Endothelial cell of umbilical vein (primary cell): Measurements from ENCODE around the gene BZW2. TPM values are rescaled to one million over a fixed set of nuclear protein-coding genes. Genes with fewer than 3 reads are reported as not detected.

ENCODE experiments used
- BruUV-seq: library from RNA; stranded (reverse); fragments of 400-500 nt; replicated peaks from 2 replicates; lab custom pipeline; 2021; lab: Mats Ljungman, UMichigan
- CTCF ChIA-PET: fragments of 300-600, 350-600 bp; sonication (Branson Sonifier 250); formaldehyde crosslinking; loops from one replicate; lab custom pipeline; 2021; ENCODE audit warnings: antibody characterized with exemption, inconsistent platforms; lab: Charles Lee
- POLR2A ChIA-PET: fragments of 300-600, 350-600 bp; sonication (Branson Sonifier 250); formaldehyde crosslinking; loops from one replicate; lab custom pipeline; 2021; ENCODE audit warnings: antibody characterized with exemption, inconsistent platforms; lab: Charles Lee
- DNase-seq: peaks from one replicate; pipeline ENCODE4 v3.0.0-alpha.2; 2011; ENCODE audit warnings: low read depth, low spot score
- FAIRE-seq: peaks from 2 replicates; lab custom pipeline; 2011; peaks lifted over from hg19 to GRCh38; lab: Jason Lieb, UNC
- H2AFZ ChIP-seq: 2 replicates; pipeline ENCODE4 v1.6.0; 2012; ENCODE audit warnings: low read depth, low read length, control low read depth, inconsistent platforms
- H3K27ac ChIP-seq: 2 replicates; pipeline ENCODE4 v1.5.1; 2011; ENCODE audit warnings: low read depth, mild to moderate bottlenecking, control low read depth, low read length, moderate library complexity; ENCODE audit not compliant: insufficient read depth
- H3K27me3 ChIP-seq, 2 experiments: 2 replicates each; pipeline versions ENCODE4 v1.6.0 to v1.6.1; 2011; ENCODE audit warnings: low read length in 2 of 2, mixed read lengths in 1 of 2; ENCODE audit not compliant: control insufficient read depth in 2 of 2, insufficient read depth in 2 of 2
- H3K36me3 ChIP-seq, 2 experiments: 2 replicates in 1 of 2; 3 replicates in 1 of 2; pipeline ENCODE4 v1.5.1; 2011; ENCODE audit warnings: low read length in 2 of 2, mild to moderate bottlenecking in 1 of 2, moderate library complexity in 1 of 2; ENCODE audit not compliant: control insufficient read depth in 2 of 2, insufficient read depth in 2 of 2; ENCODE audit errors: extremely low read depth in 1 of 2
- H3K4me1 ChIP-seq: 3 replicates; pipeline ENCODE4 v1.5.1; 2011; ENCODE audit warnings: mild to moderate bottlenecking, low read length; ENCODE audit not compliant: control insufficient read depth, insufficient read depth; ENCODE audit errors: extremely low read depth
- H3K4me2 ChIP-seq: 2 replicates; pipeline ENCODE4 v1.6.1; 2011; ENCODE audit warnings: low read length, control low read depth, mixed read lengths; ENCODE audit not compliant: insufficient read depth
- H3K4me3 ChIP-seq, 3 experiments: fragments of 200-600 bp in 1 of 3; sonication (generic), shearing (Covaris generic) in 1 of 3; replicated peaks in 1 of 3; 2 replicates each; pipeline ENCODE4 v1.5.1; 2011 to 2016; ENCODE audit warnings: control low read depth in 3 of 3, low read length in 3 of 3, mild to moderate bottlenecking in 2 of 3, inconsistent platforms in 1 of 3, low read depth in 1 of 3, moderate library complexity in 1 of 3; ENCODE audit not compliant: insufficient read depth in 1 of 3
- H3K79me2 ChIP-seq: 2 replicates; pipeline ENCODE4 v1.6.0; 2012; ENCODE audit warnings: low read length, inconsistent platforms; ENCODE audit not compliant: control insufficient read depth, insufficient read depth
- H3K9ac ChIP-seq: replicated peaks from 2 replicates; pipeline ENCODE3; 2011; ENCODE audit warnings: low read length, control low read depth; ENCODE audit not compliant: insufficient read depth; ENCODE audit errors: extremely low read depth
- H3K9me1 ChIP-seq: replicated peaks from 3 replicates; pipeline ENCODE4 v1.6.0; 2011; ENCODE audit warnings: mild to moderate bottlenecking, low read length; ENCODE audit not compliant: control insufficient read depth, insufficient read depth; ENCODE audit errors: extremely low read depth
- H3K9me3 ChIP-seq: replicated peaks from 2 replicates; pipeline ENCODE4 v1.5.1; 2012; ENCODE audit warnings: low read length, inconsistent platforms; ENCODE audit not compliant: control insufficient read depth, insufficient read depth
- H4K20me1 ChIP-seq: replicated peaks from 2 replicates; pipeline ENCODE3; 2011; ENCODE audit warnings: mild to moderate bottlenecking, low read length; ENCODE audit not compliant: control insufficient read depth, insufficient read depth; ENCODE audit errors: extremely low read depth
- EZH2 ChIP-seq: IDR thresholded peaks from 2 replicates; pipeline ENCODE4 v1.6.1; 2012; ENCODE audit warnings: borderline replicate concordance, low read depth, mild to moderate bottlenecking, moderate library complexity, low read length, inconsistent platforms; ENCODE audit not compliant: severe bottlenecking
- FOS ChIP-seq: IDR thresholded peaks from 2 replicates; pipeline ENCODE4 v1.6.1; 2011; ENCODE audit warnings: mild to moderate bottlenecking, low read length, moderate library complexity, borderline replicate concordance; ENCODE audit not compliant: insufficient read depth
- GATA2 ChIP-seq: IDR thresholded peaks from 2 replicates; pipeline ENCODE4 v1.7.0; 2011; ENCODE audit warnings: low read depth, mild to moderate bottlenecking, moderate library complexity, mixed read lengths, low read length; ENCODE audit not compliant: insufficient read length, insufficient read depth
- JUN ChIP-seq: IDR thresholded peaks from 2 replicates; pipeline ENCODE4 v1.6.1; 2011; ENCODE audit warnings: borderline replicate concordance, low read depth; ENCODE audit not compliant: insufficient read length, insufficient read depth
- MYC ChIP-seq: IDR thresholded peaks from one replicate; pipeline ENCODE4 v1.6.1; 2011; ENCODE audit warnings: mild to moderate bottlenecking, low read depth, low read length
- POLR2A ChIP-seq: IDR thresholded peaks from 2 replicates; pipeline ENCODE4 v1.6.1; 2012; ENCODE audit warnings: low read depth, mild to moderate bottlenecking, control low read depth, low read length
- POLR2AphosphoS5 ChIP-seq: IDR thresholded peaks from 2 replicates; pipeline ENCODE4 v1.6.1; 2012; ENCODE audit warnings: low read depth, mild to moderate bottlenecking, control low read depth, low read length, moderate library complexity; ENCODE audit not compliant: insufficient read depth
- dilution Hi-C: fragments of 300-500 bp; cut with MboI; formaldehyde crosslinking; loops from one replicate; pipeline ENCODE4 v1.15.0; 2019; ENCODE audit warnings: low sequenced_read_pairs; ENCODE audit not compliant: extremely low pct_ligation_motif_present
- intact Hi-C: fragments of 100-400 bp; cut with micrococcal nuclease; formaldehyde crosslinking; loops from one replicate; pipeline ENCODE4 v1.10.0; 2022
- polyA plus RNA-seq, 4 experiments: library from polyadenylated mRNA; depleted of rRNA in 3 of 4; stranded (reverse) in 3 of 4; unstranded in 1 of 4; fragments of >200 nt; gene quantifications; 2 replicates each; pipeline versions ENCODE4 v1.2.1 to v1.2.3, GENCODE V29; 2011 to 2012; ENCODE audit warnings: missing spikeins in 1 of 4
- total RNA-seq: library from RNA; stranded (reverse); gene quantifications from 2 replicates; pipeline ENCODE4 v1.2.3, GENCODE V29; 2021
- TF ChIP-seq, protein P1 (sequence below), 2 donors: IDR thresholded peaks; 1 replicate in 1 of 2; 2 replicates in 1 of 2; pipeline ENCODE4 v1.5.1; 2011; ENCODE audit warnings: low read length in 2 of 2, mild to moderate bottlenecking in 2 of 2, moderate library complexity in 2 of 2, control low read depth in 1 of 2, inconsistent platforms in 1 of 2, low read depth in 1 of 2; ENCODE audit not compliant: insufficient read depth in 1 of 2; ENCODE audit errors: extremely low read depth in 1 of 2
- TF ChIP-seq, protein P2 (sequence below): IDR thresholded peaks from 2 replicates; pipeline ENCODE4 v1.6.1; 2011; ENCODE audit not compliant: insufficient read depth, insufficient read length

The BZW2 gene
- total and polyA plus RNA-seq, 2 donors (not counting 3 experiments of a cell fraction or from before 2014, with no cell fraction given): 39.7 to 106 TPM

GRCh38 chr7:16660702-16661464 lies 14.9 kb downstream of the BZW2 start:
- Histone ChIP-seq H3K9ac (no peak overlapping the region), H3K27ac (peak overlapping the region; percentile 19), H3K4me2 (peak overlapping the region; percentile 48), H3K9me1 (no peaks in the 10 kb centered on the region), H3K27me3 (no peaks in the 10 kb centered on the region), H3K9me3 (no peaks in the 10 kb centered on the region), H2AFZ (no peak overlapping the region), H3K36me3 (no peaks in the 10 kb centered on the region), H3K4me3 (no peak overlapping the region), H4K20me1 (peaks cover 2% of the 10 kb centered on the region), H3K4me1 (peaks cover 21% of the 10 kb centered on the region), H3K79me2 (peaks cover 91% of the 10 kb centered on the region)
- TF ChIP-seq POLR2A (no peak), EZH2 (no peak), FOS (peak; percentile 64), MYC (no peak), JUN (peak; percentile 93), POLR2AphosphoS5 (no peak), GATA2 (no peak)
- TF ChIP-seq, protein P1, sequence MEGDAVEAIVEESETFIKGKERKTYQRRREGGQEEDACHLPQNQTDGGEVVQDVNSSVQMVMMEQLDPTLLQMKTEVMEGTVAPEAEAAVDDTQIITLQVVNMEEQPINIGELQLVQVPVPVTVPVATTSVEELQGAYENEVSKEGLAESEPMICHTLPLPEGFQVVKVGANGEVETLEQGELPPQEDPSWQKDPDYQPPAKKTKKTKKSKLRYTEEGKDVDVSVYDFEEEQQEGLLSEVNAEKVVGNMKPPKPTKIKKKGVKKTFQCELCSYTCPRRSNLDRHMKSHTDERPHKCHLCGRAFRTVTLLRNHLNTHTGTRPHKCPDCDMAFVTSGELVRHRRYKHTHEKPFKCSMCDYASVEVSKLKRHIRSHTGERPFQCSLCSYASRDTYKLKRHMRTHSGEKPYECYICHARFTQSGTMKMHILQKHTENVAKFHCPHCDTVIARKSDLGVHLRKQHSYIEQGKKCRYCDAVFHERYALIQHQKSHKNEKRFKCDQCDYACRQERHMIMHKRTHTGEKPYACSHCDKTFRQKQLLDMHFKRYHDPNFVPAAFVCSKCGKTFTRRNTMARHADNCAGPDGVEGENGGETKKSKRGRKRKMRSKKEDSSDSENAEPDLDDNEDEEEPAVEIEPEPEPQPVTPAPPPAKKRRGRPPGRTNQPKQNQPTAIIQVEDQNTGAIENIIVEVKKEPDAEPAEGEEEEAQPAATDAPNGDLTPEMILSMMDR (IDR thresholded peaks at IDR 0.05; ENCODE audit: extremely low read depth in 1 of 2, insufficient read depth in 1 of 2, low read depth in 1 of 2, low read length in 2 of 2): no peak
- TF ChIP-seq, protein P2, sequence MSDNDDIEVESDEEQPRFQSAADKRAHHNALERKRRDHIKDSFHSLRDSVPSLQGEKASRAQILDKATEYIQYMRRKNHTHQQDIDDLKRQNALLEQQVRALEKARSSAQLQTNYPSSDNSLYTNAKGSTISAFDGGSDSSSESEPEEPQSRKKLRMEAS: no peak
- dilution Hi-C loops: no loop called here
- intact Hi-C loops: loop anchor here (2.0 kb wide), 1 partner anchor 14 kb away; the partner anchor contains the start of gene BZW2
- BruUV-seq: no TSS peak
- ChIA-PET POLR2A (interaction anchor here (0.7 kb wide), 1 partner anchor 126 kb away, joined by 5 read pairs; no protein-coding TSS in a partner anchor), CTCF (interaction anchor here (1.0 kb wide), 1 partner anchor 34 kb away, joined by 3 read pairs; no protein-coding TSS in a partner anchor)
- DNase-seq (peak; percentile 75), FAIRE-seq (peak; percentile 72)
